ENCODE results near the gene RGS19. TPM values are rescaled to one million over a fixed set of nuclear protein-coding genes. Genes with fewer than 3 reads are reported as not detected.

Gene RGS19
- total RNA-seq, 1 experiment from 2014 or later: 12.8 TPM

GRCh38 chr20:64074963-64075362 lies 4.4 kb downstream of the RGS19 start:
- Histone ChIP-seq H3K18ac (ENCODE audit: insufficient read length, low read depth, low read length) (no peak overlapping the region), H3K79me2 (ENCODE audit: insufficient read depth, low read length) (no peaks in the 10 kb centered on the region), H2BK120ac (ENCODE audit: low read depth, low read length, poor library complexity, severe bottlenecking) (no peak overlapping the region), H2BK5ac (ENCODE audit: insufficient read length, low read length) (no peak overlapping the region), H3K14ac (ENCODE audit: insufficient read depth, low read length) (no peak overlapping the region), H2BK12ac (ENCODE audit: insufficient read length, low read depth, low read length) (no peak overlapping the region), H4K91ac (ENCODE audit: insufficient read length, low read depth, low read length) (no peak overlapping the region), H3K4me2 (ENCODE audit: insufficient read depth, insufficient read length, low read length) (no peak overlapping the region), H2AFZ (ENCODE audit: low read length) (no peak overlapping the region), H3K9ac (ENCODE audit: extremely low read depth, insufficient read length, low read length) (no peak overlapping the region), H3K23ac (ENCODE audit: insufficient read length, low read depth, low read length) (no peak overlapping the region), H2AK5ac (ENCODE audit: insufficient read length, low read length) (no peak overlapping the region), H3K23me2 (ENCODE audit: insufficient read length, low read depth, low read length, poor library complexity, severe bottlenecking) (peaks cover 3% of the 10 kb centered on the region), H4K5ac (ENCODE audit: insufficient read length, low read depth, low read length) (no peak overlapping the region), H3T11ph (ENCODE audit: low read length) (no peak overlapping the region), H4K20me1 (ENCODE audit: control insufficient read depth, insufficient read depth, insufficient read length) (no peaks in the 10 kb centered on the region), H3K56ac (ENCODE audit: insufficient read length, low read depth, low read length) (no peak overlapping the region), H3K27ac (ENCODE audit: insufficient read length, low read depth, low read length) (no peak overlapping the region), H3K79me1 (ENCODE audit: insufficient read depth, low read depth, low read length, poor library complexity, severe bottlenecking) (no peaks in the 10 kb centered on the region), H4K8ac (replicated peaks; ENCODE audit: insufficient read length, low read depth, low read length) (no peak overlapping the region), H2BK20ac (ENCODE audit: low read depth, low read length, poor library complexity, severe bottlenecking) (no peak overlapping the region), H3K4ac (ENCODE audit: low read depth, low read length) (no peak overlapping the region), H2BK15ac (ENCODE audit: low read depth, low read length) (no peak overlapping the region), H3K27me3 (ENCODE audit: insufficient read depth, low read length) (no peaks in the 10 kb centered on the region), H3K4me1 (ENCODE audit: insufficient read depth, low read length) (no peaks in the 10 kb centered on the region; the same call in 1 of the 2 replicates), H3K9me3 (ENCODE audit: control insufficient read depth, low read depth, low read length) (no peaks in the 10 kb centered on the region)
- no peak for TF ChIP-seq CTCF (conservative IDR thresholded peaks at IDR 0.05)
- Mint-ChIP-seq H3K27me3 (ENCODE audit: low read depth) (no peaks in the 10 kb centered on the region), H3K4me1 (peaks cover 9 to 12% of the 10 kb centered on the region in 2 experiments), H3K36me3 (ENCODE audit: insufficient read depth in 1 of 3, low read depth in 3 of 3) (no peaks in the 10 kb centered on the region; a peak in 2 of 7 replicates), H3K4me3 (no peak overlapping the region), H3K27ac (no peak overlapping the region), H3K9me3 (no peaks in the 10 kb centered on the region)
- DNase-seq: no peak
- no CpG with 5 or more reads among the region's 8 CpGs for WGBS (ENCODE audit: extremely low coverage, insufficient read length, low lambda C conversion rate)

All from H9 (cell line).